Epidermal melanocyte (primary cell): ENCODE data around the gene RPL29.

Source experiments
- DNase-seq: peaks from one replicate; pipeline ENCODE4 v3.0.0; 2011; ENCODE audit warnings: low spot score; ENCODE audit not compliant: insufficient read length

The RPL29 gene

DNA sequence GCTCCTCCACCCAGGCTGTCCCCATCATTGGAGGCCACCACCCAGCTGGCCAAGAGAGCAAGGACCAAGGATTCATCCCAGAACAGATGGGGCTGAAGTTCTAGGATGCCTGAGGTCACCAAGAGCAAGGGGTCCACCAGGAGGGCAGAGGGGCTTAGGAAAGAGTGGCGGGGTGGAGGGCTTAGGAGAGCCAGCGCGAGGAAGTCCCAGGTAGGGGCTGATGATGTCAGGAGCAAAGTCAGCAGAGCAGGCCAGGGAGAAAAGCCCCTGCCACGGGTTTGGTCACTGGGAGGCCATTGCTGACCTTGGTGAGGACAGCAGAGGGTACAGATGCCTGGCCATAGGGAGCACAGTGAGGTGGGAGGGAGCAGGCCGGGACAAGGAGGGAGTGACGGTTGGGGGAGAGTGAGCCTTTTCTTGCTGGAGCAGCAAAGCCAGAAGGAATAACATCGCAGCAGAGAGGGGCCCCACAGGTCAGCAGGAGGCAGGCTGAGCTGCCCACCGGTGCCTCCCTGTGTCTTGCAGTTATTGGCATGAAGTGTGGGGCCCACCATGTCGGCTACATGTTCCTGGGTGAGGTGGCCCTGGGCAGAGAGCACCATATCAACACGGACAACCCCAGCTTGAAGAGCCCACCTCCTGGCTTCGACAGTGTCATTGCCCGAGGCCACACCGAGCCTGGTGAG is 48.3 kb downstream of the RPL29 start:
- DNase-seq = no peak

DNA sequence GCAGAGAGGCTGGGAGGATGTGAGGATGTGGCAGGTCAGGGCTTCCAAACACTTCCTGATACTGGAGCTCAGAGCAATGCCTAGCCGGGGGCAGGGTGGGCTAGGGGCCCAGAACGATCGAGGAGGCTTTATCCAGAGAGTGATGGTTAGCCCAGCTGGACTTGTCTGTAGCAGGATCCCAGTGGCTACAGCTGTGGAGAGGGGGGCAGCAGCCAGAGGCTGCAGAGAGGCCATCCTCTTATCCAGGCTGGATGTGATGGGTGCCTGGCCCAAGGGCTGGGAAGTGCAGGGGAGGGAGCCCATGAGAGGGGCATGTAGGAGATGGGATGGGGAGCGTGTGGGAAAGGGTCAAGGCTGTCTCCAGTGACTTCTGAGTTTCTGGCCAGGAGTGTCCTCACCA is 48.9 kb downstream of the RPL29 start:
- DNase-seq = no peak

- DNase-seq = no peak
Observed at GRCh38 chr3:51945926-51946705, 49.6 kb downstream of the RPL29 start.

DNA sequence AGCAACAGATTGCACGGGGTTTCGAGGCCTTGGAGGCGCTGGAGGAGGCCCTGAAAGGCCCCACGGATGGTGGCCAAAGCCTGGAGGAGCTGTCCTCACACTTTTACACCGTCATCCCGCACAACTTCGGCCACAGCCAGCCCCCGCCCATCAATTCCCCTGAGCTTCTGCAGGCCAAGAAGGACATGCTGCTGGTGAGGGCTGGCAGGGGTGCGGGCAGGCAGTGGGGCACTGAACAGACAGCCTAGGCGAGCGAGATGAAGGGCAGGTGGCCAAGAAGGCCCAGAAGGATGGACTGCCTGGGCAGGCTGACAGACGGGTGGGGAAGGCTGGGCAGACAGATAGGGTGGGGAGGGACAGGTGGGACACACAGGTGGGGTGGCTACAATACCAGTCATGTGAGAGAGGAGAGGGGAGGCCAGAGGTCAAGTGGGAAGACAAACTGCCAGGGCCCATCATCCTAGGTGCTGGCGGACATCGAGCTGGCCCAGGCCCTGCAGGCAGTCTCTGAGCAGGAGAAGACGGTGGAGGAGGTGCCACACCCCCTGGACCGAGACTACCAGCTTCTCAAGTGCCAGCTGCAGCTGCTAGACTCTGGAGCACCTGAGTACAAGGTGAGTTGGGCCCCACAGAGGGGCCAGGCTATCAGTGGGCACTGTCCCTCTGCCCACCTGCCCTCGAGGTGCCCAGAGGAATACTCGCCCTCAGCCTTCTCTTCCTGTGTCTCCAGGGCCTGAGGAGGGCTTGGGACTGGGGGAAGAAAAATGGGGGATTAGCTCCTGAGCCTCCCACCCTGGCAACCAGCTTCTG is 50.5 kb downstream of the RPL29 start:
- DNase-seq = no peak

DNA sequence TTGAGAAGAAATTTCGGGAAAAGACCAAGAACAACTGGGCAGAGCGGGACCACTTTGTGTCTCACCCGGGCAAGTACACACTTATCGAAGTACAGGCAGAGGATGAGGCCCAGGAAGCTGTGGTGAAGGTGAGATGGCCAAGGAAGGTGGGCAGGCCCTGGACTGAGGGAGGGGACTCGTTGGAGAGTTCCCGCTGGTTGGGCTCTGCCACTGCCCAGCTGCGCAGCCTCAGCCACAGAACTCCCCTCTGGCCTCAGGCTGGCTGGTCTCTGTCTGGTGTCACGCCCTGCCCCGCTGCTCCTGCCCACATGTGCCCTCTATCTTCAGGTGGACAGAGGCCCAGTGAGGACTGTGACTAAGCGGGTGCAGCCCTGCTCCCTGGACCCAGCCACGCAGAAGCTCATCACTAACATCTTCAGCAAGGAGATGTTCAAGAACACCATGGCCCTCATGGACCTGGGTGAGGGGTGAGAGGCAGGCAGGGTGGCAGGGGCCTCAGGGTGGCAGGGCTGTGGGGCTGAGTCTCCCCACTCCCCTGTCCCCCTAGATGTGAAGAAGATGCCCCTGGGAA is 51.2 kb downstream of the RPL29 start:
- DNase-seq = no peak
